ENCODE data around the gene PDE4D.

Gene PDE4D

DNA sequence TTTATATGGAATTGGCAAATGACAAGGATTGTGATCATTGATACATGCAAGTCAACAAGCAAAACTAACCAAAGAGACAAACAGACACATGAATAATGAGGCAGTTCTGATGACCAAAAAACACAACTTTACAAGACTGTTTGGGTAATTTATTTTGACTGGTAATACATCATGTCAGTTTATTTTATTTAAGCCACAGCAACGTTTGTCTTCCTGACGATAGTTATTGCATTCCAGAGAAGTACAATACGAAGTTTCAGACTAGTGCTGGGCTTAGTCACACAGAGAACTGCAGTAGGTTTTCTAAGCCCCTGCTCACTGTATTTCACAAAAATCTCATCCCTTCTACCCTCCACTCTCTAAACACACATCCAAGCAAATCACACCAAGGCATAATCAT, 796.4 kb downstream of the PDE4D start:
- no peak for DNase-seq

GRCh38 chr5:59095480-59095879, 798.0 kb downstream of the PDE4D start:
- DNase-seq = no peak

DNA sequence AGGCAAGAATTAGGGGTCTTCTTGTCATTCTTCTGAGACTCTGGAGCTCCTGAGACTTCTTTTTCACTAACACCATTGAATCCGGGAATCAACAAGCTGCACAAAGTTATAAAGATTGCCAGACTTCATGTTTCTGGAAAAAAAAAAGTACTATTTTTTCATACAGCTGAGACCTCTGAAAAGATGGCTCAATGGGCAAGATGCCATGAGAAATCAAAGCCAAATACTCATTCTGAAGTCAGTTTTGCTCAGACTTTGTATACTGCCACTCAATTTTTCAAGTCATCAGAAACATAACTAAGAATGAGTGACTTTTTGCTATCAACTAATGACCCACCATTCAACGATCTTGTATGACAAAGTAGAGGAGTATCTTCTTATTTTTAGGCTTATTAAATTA, 798.7 kb downstream of the PDE4D start:
- no peak for DNase-seq

- no peak for DNase-seq
Measured at GRCh38 chr5:59093329-59093728, 800.2 kb downstream of the PDE4D start.

- no peak for DNase-seq
Measured at GRCh38 chr5:59092758-59093157, 800.8 kb downstream of the PDE4D start.

DNA sequence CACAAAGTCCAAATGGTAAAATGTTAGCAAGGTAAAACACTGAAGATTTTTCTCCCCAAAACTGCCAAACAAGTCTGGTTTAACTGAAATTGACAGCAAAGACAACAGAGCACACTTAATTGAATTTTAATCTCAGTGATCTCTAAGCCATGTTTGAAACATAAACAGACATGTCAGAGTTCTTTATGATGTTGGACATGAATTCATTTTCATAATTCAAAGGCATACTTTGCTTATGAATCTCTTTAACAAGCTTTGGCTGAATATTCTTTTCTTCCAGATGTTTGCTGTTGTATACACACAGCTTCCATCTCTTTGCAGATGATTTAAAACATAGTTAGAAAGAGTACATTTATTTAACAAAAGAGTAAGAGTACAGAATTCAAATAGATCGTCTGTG, 801.6 kb downstream of the PDE4D start:
- no peak for DNase-seq

GRCh38 chr5:59090323-59090722, 803.2 kb downstream of the PDE4D start:
- DNase-seq = no peak

- DNase-seq = no peak
Measured at GRCh38 chr5:59089767-59090166, 803.8 kb downstream of the PDE4D start.

- DNase-seq = no peak
Measured at GRCh38 chr5:59088546-59088945, 805.0 kb downstream of the PDE4D start.

DNA sequence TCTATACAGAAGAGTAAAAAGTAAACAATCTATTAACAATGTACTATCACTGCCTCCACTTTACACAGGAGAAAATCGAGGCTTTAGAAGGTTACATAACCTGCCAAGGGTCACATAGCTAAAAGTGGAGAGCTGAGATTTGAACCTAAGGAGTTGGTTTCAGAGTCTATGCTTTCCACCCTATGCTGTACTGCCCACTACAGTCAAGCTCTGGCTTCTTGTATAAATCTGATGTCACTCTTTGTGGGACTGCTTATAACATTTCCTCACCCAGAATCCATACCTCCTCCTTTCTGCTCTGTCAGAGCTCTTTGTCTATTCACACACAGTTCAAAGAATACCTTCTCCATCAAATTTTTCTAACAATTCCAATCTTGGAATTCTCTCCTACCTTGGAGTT, 807.5 kb downstream of the PDE4D start:
- DNase-seq = no peak

GRCh38 chr5:59081693-59082092, 811.8 kb downstream of the PDE4D start:
- no peak for DNase-seq

DNA sequence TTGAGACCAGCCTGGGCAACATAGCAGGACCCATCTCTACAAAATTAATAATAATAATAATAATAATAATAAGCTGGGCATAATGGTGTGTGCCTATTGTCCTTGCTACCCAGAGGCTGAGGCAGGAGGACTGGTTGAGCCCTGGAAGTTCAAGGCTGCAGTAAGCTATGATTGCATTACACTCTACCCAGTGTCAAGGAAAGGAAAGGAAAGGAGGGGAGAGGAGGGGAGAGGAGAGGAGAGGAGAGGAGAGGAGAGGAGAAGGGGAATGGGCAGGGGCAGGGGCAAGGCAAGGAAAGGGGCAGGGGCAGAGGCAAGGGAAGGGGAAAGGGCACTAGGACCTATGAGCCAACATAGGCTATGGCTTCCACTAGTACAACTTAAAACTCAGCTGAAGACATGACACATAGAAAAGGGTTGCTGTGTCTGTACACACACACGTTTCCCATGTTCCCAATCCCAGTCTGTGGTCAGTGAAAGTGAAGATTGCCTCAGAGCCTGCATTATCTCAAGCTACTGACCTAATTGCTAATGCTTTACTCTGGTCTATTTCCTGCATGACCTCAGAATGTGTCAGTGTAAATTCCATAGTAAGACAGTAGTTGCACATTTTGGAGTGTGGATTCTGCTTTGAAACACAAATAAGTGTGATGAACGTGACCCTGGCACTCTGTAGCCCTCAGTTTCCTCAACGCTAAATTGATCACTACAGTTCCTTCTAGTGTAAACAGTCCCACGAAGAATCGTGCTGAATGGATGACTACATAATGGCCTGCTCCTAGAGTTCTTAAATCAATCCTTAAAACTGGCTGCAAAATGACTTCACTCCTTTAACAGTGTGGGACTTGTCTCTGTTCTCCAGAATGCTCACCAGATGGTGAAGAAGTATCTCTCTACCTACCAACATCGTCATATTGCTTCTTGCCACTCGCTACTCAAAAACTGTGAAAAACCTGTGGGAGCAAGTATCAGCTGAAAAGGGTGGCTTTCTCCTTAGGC, 813.6 kb downstream of the PDE4D start:
- peak in 2 of 58 donors; percentile 9 to 18 for DNase-seq

DNA sequence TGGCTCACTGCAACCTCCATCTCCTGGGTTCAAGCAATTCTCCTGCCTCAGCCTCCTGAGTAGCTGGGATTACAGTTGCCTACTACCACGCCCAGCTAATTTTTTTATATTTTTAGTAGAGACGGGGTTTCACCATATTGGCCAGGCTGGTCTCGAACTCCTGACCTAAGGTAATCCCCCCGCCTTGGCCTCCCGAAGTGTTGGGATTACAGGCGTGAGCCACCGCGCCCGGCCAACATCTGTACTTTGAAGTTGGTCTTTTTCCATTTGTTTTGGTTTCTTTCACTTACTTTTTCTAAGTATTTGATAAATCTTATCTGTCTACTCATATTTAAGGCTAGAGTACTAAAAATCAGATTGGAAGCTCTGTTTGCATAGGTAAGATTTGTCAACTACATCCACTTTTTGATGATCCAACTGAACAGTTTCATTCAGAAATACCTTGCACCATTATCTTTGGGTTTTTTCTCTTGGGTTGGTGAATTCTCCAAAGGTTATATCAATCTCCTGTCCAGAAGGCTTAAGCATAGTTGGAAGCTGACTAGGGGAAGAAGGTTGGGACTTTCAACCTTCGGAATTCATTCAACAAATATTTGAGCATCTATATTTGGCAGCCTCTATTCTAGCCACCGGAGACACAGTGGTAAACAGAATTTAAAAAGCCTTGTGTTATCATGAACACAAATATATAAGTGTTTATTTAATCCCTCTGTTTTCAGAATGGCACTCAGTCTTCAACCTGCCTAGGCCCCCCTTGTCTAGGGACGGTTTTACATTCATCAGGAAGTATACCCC, 821.6 kb downstream of the PDE4D start:
- no peak for DNase-seq

DNA sequence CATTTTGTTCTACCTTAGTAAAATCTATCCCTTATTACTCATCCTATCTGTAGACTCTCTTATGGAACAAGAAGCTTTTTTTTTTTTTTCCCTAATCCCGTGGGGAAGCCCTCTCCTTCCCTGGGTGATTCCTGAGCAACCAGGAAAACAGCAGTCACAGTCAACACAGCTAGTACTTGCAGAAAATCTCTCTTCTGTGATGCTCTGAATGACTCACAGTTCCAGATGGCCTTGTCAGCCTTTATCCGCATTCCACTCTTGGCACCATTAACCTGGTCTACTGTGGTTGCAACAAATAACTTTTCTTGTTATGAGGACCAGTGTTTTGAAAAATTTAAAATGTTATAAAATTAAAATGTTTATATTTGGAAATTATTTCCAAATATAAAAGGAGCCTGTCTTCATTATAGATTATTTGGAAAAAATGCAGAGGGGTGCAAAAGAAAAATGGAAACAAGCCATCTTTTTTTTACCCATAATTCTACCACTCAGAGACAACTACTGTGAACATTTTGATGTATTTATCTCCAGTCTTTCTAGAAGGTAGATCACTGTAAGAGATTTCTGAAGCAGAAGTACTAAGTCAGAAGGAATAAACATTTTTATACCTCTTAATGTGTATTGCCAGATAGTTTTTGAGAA, 824.0 kb downstream of the PDE4D start:
- DNase-seq = peak in 22 of 58 donors; percentile 0 to 74 (median 12)

DNA sequence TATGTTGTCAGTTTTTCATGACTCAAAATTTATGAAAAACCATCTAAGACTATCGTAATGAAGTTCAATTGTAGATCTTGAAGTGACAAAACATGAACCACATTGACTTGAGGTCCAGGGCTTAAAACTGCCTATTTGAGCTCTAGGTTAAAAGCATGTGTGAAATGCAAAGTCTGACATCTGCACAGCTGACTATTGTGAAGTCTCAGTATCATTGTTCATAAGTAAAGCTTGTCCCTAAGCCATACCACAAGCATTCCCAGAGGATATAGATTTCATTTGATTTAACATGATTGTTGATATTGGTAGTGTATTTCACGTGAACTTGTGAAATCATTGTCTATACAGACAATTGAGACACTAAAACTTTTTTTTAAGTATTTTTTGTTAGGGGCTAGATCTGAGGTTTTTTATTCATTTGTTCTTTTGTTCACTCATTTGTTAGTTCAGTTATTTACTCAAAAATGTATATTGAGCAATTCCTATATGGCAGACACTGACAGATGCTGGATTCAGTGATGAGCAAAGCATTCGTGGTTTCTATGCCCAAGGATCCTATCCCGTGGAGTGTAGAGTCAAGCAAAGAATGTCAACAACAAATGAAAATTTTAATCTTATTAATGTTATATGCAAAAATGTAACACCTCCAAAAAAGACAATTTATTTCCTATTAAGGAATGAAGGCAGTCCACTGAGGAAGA, 825.4 kb downstream of the PDE4D start:
- DNase-seq = no peak

GRCh38 chr5:59066367-59067163, 827.0 kb downstream of the PDE4D start:
- peak in 1 of 58 donors; percentile 3 for DNase-seq

GRCh38 chr5:59065554-59065953, 828.0 kb downstream of the PDE4D start:
- DNase-seq = no peak

DNA sequence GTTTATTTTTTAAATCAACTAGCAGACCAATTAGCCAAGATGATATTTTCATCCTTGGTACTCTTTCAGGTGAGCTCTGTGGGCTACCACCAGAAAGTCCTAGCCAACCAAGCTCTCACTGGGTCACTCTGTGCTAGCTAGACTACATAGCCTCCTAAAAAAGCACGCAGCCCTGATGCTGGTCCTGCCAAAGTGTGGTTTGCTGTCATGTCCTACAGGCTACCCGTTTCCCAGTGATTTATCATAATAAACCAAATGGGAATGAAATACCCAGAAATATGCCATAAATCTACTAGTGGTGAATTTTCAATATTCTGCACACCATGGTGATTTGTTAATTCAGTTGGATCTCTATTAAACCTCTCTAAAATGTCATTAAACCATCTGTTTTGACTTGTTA, 829.2 kb downstream of the PDE4D start:
- no peak for DNase-seq

DNA sequence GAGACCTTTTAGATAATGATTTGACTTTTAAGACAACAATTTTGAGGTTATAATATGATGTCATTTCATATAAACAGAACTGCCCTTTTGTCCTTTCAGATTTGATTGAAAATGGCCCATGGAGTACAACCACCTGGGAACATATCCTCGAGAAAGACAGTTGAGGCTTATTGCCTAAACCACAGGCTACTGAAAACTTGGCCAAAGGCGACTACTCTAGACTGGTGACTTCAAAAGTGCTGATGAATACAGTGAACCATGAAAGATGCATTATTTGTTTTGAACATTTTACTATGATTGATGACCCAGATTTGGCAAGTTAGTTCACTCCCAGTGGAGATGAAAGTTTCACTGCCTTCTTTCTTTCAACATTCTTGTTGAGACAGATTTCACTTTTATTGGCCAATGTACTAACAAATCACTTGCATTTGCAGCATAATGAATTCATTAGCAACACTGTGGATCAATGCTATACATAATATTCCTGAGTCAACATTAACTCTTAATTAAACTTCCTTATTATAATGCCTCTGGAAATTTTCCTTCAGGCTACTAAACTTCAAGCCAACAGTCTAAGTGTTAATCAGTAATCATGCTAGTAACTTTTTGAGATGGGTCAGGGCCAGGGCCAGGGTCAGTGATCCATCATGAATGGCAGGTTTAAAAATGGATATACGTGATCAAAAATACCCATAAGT, 830.4 kb downstream of the PDE4D start:
- no peak for DNase-seq

- no peak for DNase-seq
Measured at GRCh38 chr5:59061377-59061776, 832.1 kb downstream of the PDE4D start.

All from anterior cingulate cortex (tissue), 58 donors.